Left forelimb (tissue), 1 donor: Measurements from ENCODE around the gene ZNF280C.
"Not testable (repeated sequence)": the region's sequence is repeated elsewhere in the genome, so short reads cannot be mapped to it uniquely, and the experiment has no call there.

Source experiments
- DNase-seq: peaks from one replicate; pipeline ENCODE4 v3.0.0-alpha.2; 2018; ENCODE audit warnings: low spot score

Gene ZNF280C

DNA sequence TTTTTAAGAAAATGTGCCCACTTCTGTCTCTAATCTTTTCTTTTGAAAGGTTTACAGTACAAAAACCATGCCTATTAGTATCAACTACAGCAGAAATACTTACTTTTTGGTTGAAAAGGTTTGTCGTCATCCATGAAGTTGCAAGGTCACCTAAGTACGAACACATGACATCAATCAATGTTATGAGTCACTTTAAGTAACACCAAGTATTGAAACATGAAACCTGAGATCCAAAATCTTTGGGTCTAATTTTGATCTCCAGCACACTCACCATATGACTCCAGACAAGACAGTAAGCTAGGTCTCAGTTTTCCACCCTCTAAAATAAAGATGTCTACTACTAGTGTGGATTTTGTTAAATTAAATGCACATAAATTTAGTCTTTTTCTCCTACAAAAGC, 8.4 kb downstream of the ZNF280C start:
- no peak for DNase-seq

DNA sequence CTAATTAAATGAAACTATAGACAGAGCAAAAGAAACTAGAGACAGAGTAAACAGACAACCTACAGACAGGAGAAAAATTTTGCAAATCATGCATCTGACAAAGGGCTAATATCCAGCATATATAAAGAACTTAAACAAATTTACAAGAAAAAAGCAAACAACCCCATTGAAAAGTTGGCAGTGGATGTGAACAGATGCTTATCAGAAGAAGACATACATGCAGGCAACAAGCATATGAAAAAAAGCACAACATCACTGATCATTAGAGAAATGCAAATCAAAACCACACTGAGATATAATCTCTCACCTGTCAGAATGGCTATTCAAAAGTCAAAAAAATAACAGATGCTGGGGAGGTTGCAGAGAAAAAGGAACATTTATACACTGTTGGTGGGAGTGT, 14.8 kb downstream of the ZNF280C start:
- DNase-seq = no peak

DNA sequence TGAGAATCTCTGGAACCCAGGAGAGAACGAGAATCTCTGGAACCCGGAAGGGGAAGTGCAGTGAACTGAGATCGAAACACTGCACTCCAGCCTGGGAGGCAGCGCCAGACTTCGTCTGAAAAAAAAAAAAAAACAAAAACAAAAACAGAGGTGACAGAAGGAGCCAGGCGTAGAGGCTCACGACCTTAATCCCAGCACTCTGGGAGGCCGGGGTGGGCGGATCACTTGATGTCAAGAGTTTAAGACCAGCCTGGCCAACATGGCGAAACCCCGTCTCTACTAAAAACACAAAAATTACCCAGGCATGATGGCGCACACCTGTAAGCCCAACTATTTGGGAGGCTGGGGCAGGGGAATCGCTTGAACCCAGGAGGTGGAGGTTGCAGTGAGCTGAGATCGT, 17.0 kb downstream of the ZNF280C start:
- no peak for DNase-seq

DNA sequence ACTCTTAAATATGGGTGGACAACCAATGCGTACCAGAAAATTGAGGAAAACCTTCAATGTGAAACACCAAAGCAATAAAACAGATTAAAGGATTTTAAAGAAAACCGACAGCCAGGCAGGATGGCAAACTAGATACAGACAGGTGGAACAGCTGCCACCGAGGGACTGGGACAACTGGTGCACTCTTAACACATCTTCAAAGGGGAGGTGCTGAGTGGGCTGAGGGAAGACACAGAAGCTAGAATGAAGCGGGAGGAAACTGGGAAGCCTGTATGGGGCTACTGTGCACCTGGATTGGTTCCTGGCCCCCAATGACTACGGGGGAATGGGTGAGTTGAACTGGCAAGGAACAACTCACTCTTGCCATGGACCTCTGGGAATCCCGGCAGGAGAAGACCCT, 20.7 kb downstream of the ZNF280C start:
- no peak for DNase-seq

DNA sequence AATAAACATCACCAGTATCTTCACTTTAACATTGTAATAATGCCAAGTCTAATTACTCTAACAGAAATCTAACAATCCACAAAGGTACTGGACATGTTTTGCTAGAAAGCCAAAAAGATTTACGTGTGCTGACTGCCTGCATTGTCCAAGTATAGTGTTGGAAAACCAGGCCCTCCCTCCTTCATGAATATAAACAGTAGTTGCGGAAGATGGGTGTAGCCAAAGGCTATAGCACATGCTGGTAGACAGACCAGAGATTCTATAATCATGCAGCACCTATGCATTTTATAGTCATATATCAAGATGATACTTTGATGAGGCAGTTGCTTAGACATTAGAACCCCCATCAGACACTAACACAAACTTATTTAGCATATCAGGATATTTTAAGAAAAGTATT, 22.6 kb downstream of the ZNF280C start:
- DNase-seq = no peak

DNA sequence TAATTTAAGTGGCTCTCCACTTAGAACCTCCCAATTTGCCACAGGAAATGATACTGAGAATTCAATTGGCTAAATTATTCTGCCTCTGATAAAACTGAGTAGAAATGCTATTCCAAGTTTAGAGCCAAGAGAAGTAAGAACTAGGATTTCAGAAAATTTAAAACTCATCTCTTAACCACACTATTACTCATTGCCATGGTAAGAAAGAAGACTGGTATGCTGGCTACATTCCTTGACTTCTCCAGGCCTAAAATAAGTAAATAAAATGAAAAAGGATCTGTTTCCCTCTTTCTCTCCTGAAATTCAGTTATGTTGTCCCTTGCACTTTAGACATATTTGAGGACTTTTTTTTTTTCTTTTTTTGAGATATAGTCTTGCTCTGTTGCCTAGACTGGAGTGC, 23.3 kb downstream of the ZNF280C start:
- DNase-seq = no peak

DNA sequence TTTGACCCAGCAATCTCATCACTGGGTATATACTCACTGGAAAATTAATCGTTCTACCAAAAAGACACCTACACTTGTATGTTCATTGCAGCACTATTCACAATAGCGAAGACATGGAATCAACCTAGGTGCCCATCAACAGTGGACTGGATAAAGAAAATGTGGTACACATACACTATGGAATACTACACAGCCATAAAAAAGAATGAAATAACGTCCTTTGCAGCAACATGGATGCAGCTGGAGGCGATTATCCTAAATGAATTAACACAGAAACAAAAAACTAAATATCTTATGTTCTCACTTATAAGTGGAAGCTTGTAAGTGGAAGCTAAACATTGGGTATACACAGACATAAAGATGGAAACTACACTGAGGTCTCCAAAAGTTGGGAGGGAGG, 37.5 kb downstream of the ZNF280C start:
- not testable (repeated sequence) for DNase-seq

DNA sequence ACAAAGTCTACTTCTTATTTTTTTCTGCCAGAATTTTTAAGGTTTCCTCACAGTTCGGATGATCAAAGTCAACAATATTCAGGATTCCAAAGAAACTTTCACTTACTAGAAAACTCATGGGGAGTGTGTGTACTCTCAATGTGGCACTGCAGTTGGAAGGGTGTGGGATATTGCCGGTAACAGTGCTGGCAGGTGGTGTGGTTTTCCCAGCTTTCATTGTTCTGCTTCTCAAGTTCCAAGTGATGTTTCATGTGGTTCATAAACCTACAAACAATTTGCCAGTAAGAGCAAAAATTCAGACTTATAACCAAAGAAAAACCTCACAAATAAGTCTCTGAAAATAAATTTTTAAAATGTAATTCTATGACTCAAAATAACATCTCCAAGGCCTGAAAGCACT, 39.8 kb downstream of the ZNF280C start:
- DNase-seq = no peak

DNA sequence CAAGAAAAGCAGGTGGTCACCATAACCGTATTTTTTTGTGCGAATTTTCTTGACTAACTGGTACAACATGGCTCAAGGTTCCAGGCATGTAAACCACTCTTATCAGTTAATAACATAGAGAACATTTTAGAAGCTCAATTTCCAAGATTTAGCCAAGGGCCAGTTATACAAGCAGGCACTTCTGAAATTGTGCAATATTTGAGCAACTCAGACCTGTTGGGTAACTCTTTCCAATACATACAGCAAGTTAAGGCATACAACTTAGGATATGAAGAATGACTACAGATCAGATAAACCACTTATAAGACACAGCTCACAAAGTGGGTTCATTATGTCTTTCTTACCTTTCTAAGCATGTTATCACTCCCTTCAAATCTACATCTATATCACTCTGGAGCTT, 43.9 kb downstream of the ZNF280C start:
- DNase-seq = no peak

DNA sequence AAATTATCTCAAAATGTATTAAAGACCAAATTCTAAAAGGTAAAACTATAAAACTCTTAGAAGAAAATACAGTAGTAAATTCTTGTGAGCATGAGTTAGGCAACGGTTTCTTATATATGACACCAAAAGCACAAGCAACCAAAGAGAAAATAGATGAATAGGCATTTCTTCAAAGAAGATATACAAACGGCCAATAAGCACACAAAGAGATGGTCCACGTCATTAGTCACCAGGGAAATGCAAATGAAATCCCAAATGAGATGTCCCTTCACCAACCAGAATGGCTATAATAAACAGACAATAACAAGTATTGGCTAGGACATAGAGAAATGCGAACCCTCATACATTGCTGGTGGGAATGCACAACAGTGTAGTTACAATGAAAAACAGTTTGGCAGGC, 52.4 kb downstream of the ZNF280C start:
- no peak for DNase-seq

DNA sequence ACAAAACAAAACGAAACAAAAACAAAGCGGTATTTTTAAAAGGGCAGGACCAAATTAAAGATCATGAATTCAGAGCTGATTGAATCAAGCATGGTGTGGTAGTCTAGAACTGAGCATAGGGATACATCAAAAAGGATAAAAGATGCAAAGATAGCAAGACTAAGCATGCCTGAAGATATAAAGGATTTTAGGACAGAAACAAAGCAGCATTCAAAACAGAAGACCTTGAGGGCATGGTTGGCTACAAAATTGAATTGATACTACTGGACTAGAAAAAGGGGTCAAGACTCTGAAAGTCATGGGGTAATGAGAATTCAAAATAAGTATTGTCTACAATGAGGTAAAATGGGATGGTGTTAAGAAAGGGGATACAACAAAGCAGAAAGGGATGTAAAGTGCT, 55.3 kb downstream of the ZNF280C start:
- no peak for DNase-seq

DNA sequence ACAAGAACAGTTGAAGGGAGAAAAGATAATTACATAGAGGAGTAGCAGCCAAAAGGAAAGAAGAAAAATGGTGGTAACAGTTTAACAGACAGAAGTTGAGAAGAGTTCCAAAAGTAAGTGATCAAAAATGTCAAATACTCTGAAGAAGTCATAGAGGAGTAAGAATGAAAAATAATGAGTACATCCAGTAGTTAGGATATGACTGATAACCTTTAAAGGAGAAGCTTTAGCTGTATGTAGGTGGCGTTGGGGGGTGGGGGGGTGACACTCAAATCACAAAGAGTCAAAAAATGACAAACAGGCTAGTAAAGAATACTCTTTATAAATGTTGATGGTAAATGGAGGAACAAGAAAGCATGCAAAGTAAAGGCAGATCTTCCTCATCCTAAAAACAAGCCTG, 56.3 kb downstream of the ZNF280C start:
- no peak for DNase-seq

DNA sequence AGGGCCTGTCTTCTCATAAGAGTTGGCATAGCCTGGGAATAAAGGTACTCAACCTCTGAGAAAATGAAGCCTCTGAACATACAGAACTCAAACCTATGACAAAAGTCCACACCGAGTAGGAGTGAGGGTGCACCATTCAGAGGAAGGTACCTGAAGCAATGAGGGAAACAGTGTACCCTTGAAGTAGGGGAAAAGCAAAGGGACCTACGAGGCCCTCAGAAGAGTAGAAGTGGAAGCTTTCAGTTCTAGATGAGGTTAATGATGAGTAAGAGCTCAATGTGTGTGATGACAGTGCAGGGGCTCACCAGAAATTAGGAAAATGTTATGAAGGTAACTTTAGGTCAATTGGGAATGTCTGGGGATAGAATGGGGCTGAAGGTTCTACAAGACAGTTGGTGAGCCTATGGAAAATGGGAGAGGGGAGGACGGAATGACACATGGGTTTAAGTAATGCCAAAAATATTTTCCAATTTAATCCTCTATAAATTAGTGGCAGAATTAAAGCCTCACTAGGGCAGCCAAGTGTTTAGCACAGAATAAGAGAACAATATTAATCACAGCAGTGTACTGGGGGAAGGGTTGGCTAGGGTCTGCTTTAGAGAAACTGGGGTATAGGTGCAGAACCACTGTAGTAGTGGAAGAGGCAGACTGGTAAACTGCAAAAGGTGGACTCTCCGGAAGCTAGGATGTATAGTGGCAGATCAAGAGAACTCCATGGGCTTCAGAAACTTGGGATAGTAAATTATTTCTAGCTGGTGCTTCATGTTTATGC, 57.1 kb downstream of the ZNF280C start:
- DNase-seq = no peak

DNA sequence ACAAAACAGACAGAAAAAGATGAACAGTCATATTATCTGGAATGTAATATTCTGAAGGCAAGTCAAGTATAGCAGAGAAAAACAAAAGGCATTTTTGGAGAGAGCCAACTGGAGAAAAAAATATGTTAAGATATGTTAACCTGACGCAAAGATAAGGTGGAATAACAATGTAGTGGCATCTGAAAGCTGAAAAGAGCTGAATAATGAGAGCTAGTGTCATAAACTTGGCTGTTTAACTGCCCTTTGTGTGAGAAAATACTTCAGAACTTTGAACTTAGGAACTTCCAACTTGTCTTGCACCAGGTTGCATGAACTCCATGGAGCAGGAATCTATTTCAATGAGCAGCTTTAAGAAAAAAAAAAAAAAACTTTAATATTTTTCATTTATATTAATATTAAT, 64.1 kb downstream of the ZNF280C start:
- DNase-seq = no peak

DNA sequence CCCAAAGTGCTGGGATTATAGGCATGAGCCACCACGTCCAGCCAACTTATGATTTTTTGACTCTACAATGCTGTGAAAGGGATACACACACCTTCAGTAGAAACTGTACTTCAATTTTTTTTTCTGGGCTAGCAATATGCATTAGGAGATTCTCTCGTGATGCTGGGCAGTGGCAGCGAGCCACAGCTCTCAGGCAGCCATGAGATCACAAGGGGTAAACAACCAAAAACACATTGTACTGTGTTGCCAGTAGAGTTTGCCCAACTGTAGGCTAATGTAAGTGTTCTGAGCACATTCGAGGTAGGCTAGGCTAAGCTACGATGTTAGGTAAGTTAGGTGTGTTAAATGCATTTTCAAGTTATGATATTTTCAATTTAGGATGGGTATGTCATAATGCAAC, 71.2 kb downstream of the ZNF280C start:
- DNase-seq = no peak

DNA sequence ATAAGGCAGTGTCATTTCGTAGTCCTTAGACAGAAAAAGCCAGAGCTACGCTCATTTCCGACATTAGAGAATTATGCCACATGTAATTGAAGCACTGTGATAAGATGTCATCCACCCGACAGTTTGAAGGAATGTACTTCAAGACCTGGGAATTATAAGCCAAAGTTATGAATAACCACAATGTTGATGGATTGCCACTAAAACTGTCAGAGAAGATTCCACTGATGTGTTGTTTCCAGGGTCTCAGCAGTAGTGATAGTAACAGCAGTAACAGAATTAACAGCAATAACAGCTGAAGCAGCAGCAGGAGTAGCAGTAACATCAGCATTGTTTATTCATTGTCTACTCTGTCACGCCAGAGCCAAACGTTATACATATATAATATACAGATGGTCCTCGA, 72.2 kb downstream of the ZNF280C start:
- DNase-seq = no peak

DNA sequence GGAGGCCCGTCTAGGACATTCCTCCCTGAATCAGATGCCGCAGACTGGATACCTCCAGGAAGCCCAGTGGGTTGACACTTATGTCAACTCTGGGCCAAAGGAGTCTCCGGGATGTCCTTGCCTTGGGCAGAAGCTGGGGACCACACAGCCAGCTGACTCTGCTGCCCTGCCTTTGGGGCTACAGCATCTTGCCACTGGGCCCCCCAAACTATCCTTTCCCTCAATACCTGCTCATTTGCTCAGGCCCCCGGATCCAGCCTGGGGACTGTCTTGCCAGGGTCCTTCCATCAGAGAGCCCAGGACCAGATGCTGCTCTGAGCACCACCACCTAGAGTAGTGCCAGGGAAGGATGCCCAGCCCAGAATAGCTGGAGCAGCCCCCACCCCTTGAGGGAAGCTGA, 77.9 kb downstream of the ZNF280C start:
- no peak for DNase-seq

DNA sequence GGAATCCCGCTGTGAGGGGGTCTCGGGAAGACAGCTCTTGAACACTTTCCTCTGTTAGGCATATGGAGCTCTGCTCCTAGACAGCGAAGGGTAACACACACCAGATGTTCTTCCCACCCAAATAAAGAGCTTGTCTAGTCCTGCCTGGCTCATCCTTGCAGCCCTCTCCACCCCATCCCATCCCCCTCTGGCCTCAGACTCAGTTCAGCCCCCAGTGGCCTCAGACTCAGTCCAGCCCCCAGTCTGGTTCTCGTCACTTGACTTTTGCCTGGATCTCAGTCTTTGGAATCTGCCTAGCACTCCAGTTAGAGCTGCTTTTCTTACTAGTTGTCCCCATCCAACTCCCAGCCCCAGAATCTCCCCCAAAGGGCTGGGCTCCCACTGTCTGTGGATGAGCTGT, 82.0 kb downstream of the ZNF280C start:
- DNase-seq = no peak

DNA sequence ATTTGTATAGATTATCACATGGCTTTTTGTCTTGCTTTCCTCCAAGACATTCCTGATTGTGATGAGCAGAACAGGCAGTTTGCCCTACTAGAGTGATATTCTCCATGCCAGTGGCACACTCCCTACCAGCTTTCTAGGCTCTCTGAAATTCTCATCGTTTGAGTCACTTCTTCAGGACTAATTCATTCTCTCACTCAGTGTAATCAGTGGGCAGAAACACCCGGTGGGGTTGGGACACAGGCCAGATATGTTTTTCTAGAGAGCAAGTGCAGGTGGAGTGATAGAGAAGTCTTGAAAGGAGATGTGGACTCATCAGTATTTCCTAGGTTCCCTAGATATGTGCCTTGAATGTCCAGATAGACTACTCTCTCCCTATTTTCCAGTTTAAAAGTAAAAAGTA, 83.8 kb downstream of the ZNF280C start:
- no peak for DNase-seq

DNA sequence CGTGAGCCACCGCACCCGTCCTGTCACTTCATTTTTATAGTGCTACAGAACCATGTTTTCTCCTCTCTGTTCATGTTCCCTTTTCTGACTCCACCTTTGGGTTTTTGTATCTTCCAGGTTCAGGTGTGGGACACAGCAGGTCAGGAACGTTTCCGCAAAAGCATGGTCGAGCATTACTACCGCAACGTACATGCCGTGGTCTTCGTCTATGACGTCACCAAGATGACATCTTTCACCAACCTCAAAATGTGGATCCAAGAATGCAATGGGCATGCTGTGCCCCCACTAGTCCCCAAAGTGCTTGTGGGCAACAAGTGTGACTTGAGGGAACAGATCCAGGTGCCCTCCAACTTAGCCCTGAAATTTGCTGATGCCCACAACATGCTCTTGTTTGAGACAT, 84.5 kb downstream of the ZNF280C start:
- no peak for DNase-seq

DNA sequence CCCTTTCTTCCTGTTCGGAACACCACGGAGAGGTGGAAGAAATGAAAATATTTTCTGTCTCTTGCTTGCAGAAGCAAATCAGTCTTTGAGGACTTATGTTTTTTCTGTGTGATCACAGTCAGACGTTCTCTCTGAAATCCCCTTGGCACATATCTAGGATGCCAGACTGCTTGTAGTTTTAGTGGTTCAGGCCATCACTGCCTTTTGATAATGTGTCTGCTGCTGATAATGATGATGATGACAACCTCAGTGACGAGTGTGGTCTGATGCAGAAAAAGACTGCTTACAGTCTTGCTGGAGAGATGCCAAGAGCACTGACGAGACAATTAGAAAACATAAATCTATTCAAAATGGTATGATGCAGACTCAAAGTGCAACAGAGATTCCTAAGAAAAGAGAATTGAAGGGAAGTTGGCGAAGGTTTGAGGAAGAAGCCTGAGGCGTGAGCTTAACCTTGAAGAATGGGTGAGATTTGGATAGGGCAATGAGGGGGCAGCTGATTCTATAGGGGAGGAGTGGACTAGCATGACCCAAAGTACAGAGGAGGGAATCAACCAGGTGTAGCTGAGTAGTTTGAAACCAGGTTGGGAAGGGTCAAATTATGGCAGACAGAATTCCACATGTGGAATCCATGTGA, 89.0 kb downstream of the ZNF280C start:
- no peak for DNase-seq

DNA sequence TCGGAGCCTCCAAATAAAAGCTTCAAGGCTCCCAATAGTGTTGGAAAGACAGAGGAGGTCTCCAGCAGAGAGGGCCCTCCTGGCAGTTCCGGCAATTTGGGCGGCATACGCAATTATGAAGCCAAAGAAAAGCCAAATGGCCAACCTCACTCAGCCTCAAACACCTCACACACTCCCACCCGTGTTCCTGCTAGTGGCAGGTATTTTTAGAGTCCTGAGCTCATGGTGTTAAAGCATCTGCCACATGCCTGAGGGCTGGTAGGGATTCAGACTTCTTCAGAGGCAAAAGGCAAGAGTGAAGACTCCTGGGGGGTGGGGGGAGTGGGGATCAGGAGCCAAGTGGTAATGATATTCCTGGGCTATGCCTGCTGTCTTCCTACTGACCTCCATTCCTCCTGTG, 89.5 kb downstream of the ZNF280C start:
- no peak for DNase-seq

DNA sequence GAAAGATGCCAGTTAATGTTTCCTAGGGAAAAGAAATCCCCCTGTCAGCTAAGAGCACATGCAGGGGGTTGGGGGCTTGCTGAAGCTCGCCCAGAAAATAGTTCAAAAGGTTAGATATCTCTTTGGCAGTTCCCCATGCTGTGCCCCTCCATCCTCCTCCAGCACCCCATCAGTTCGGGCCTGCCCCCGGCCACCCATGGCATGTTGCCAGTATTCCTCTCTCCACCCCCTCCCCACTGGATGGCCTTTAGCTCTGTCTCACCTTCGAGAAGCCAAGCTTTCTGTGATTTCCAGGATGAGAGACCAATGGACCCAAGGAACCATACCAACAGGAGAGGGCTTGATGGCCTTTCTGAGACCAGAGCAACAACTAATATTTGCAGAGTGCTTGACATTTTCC, 91.8 kb downstream of the ZNF280C start:
- no peak for DNase-seq

DNA sequence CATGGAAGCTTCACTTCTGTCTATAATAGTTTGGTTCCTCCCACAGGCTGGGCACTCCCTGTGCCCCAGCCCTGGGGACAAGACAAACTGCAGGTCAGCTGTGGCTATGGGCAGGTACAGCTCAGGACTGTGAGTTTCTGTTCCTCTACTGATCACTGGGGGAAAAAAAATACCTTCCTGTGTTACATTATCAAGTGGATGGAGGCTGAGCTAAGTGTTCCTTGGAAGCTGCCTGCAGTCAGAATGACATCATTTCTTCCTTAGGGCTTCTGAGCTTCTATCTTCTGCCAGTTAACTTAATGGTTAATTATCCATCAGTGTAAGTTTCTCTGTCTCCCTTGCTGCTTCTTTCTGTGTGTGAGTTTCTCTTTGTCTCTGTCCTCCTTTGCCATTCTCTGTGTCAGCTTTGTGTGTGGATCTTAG, 92.3 kb downstream of the ZNF280C start:
- no peak for DNase-seq
